ENCODE data around the gene GLA. TPM values are rescaled to one million over a fixed set of nuclear protein-coding genes. Genes with fewer than 3 reads are reported as not detected.

The GLA gene
- total and polyA plus RNA-seq, 2 of the 8 experiments (the other 6 are each of a cell fraction or from before 2014, with no cell fraction given): 33.6 to 47.3 TPM

GRCh38 chrX:101415180-101416145 lies 7.7 kb upstream of the GLA start:
- TF ChIP-seq CTCF (IDR thresholded peaks at IDR 0.05; ENCODE audit: control extremely low read depth in 1 of 3, insufficient read depth in 1 of 3, low read depth in 1 of 3, low read length in 3 of 3) (peak in 2 of 3 experiments; percentile 44 to 47; a peak in 2 of 4 replicates), SIX5 (IDR thresholded peaks at IDR 0.05; ENCODE audit: low read depth, low read length) (no peak), RAD21 (IDR thresholded peaks at IDR 0.05 in 1 of 2, conservative IDR thresholded peaks at IDR 0.05 in 1 of 2; ENCODE audit: low read depth in 2 of 2, low read length in 2 of 2) (peak; percentile 65 to 75), TBP (IDR thresholded peaks at IDR 0.05; ENCODE audit: low read depth, low read length) (0 out of 2 replicates have a peak, but pooled peaks have one; percentile 38), CHD2 (IDR thresholded peaks at IDR 0.05; ENCODE audit: low read length) (no peak)
- H2BK15ac ChIP-seq (ENCODE audit: low read length): peak overlapping the region; percentile 72; the same call in 1 of the 2 replicates
- H2AK5ac ChIP-seq (ENCODE audit: low read depth, low read length): no peak overlapping the region
- peak overlapping the region; percentile 65 for H4K91ac ChIP-seq (replicated peaks; ENCODE audit: insufficient read length, low read length)
- peaks cover 0 to 3% (median 1%) of the 10 kb centered on the region in 4 experiments; a peak in 3 of 7 replicates for H3K4me1 ChIP-seq (replicated peaks in 1 of 4; ENCODE audit: control insufficient read depth in 3 of 4, insufficient read depth in 4 of 4, low read length in 3 of 4)
- H3K14ac ChIP-seq (ENCODE audit: insufficient read length): no peak overlapping the region
- DNase-seq (ENCODE audit: low read depth in 1 of 2, low spot score in 2 of 2): no peak
- H3K36me3 ChIP-seq (ENCODE audit: control insufficient read depth in 2 of 4, insufficient read depth in 4 of 4, low read length in 3 of 4): peaks cover 0 to 16% (median 8%) of the 10 kb centered on the region in 4 experiments; a peak in 5 of 8 replicates
- H3K79me2 ChIP-seq (ENCODE audit: control insufficient read depth in 1 of 2, insufficient read depth in 2 of 2, low read length in 2 of 2): peaks cover 2 to 24% of the 10 kb centered on the region in 2 experiments
- H3K9ac ChIP-seq (replicated peaks in 1 of 4; ENCODE audit: extremely low read depth in 1 of 4, low read depth in 3 of 4, low read length in 3 of 4): no peak overlapping the region
- no peaks in the 10 kb centered on the region for H3K79me1 ChIP-seq (ENCODE audit: low read depth, low read length)
- CTCF ChIA-PET (ENCODE audit: partially characterized antibody): interaction anchor here (1.0 to 1.5 kb wide), 3 partner anchors 45 to 69 kb away, joined by 3 to 4 read pairs (median 3); partner anchors contain the start of gene ARMCX4
- POLR2A ChIA-PET (ENCODE audit: partially characterized antibody): interaction anchor here (0.6 to 5.4 kb wide), 10 partner anchors 8 to 1284 kb away, joined by 3 to 36 read pairs (median 3); partner anchors contain the start of genes GLA, HNRNPH2 and RPL36A
- no peak overlapping the region for H3K4ac ChIP-seq (replicated peaks; ENCODE audit: insufficient read length, low read depth, low read length)
- H3K4me2 ChIP-seq (ENCODE audit: insufficient read depth in 1 of 2, low read depth in 2 of 2, low read length in 2 of 2): no peak overlapping the region; a peak in 1 of 4 replicates
- no peak overlapping the region for H3K4me3 ChIP-seq (ENCODE audit: extremely low read depth in 1 of 4, insufficient read depth in 2 of 4, low read depth in 3 of 4, low read length in 4 of 4)
- H2BK5ac ChIP-seq (ENCODE audit: low read depth, low read length): no peak overlapping the region
- H4K5ac ChIP-seq (ENCODE audit: insufficient read length, low read depth, low read length): no peak overlapping the region
- no peak overlapping the region for H2BK20ac ChIP-seq (ENCODE audit: low read length)
- FAIRE-seq: no peak
- H2BK120ac ChIP-seq (replicated peaks; ENCODE audit: low read depth, low read length): no peak overlapping the region
- H3K27ac ChIP-seq (ENCODE audit: low read depth, low read length): no peak overlapping the region
- WGBS, 2 experiments (ENCODE audit: extremely low coverage in 1 of 2, insufficient coverage in 1 of 2, insufficient read length in 1 of 2, insufficient replicate concordance in 2 of 2, low coverage in 1 of 2, low lambda C conversion rate in 2 of 2, missing lambda C conversion rate in 1 of 2): 76% methylated on average over 11 of the region's 12 CpGs; no CpG with 5 or more reads in 1 of the 2 experiments
- H3K23me2 ChIP-seq (ENCODE audit: low read depth, low read length): peaks cover 3% of the 10 kb centered on the region; the same call in 1 of the 2 replicates
- H4K20me1 ChIP-seq (replicated peaks in 1 of 2; ENCODE audit: control insufficient read depth in 1 of 2, insufficient read depth in 2 of 2, low read length in 2 of 2): peaks cover 0 to 2% of the 10 kb centered on the region in 2 experiments
- no peak overlapping the region; the same call in 1 of the 2 replicates for H4K8ac ChIP-seq (ENCODE audit: extremely low read depth, insufficient read depth, low read length)
- no peaks in the 10 kb centered on the region for H3K9me3 ChIP-seq (ENCODE audit: insufficient read depth in 2 of 2, low read depth in 1 of 2, low read length in 1 of 2)
- H2AFZ ChIP-seq (ENCODE audit: low read length): no peak overlapping the region
- H2BK12ac ChIP-seq (ENCODE audit: low read depth, low read length): no peak overlapping the region
- no peak overlapping the region for H3K23ac ChIP-seq (ENCODE audit: insufficient read length)
- no peaks in the 10 kb centered on the region for H3K27me3 ChIP-seq (replicated peaks in 1 of 4; ENCODE audit: control insufficient read depth in 3 of 4, extremely low read depth in 1 of 4, insufficient read depth in 3 of 4, low read length in 3 of 4)
- no peak overlapping the region; the same call in 1 of the 2 replicates for H3K18ac ChIP-seq (ENCODE audit: extremely low read depth, low read length)
- H3K56ac ChIP-seq (replicated peaks; ENCODE audit: insufficient read length, low read depth, low read length): no peak overlapping the region
